Neural progenitor cell (in vitro differentiated cells): ENCODE data around the gene MAML3. TPM values are rescaled to one million over a fixed set of nuclear protein-coding genes. Genes with fewer than 3 reads are reported as not detected.

Experiments
- DNase-seq: peaks from one replicate; pipeline ENCODE4 v3.0.0-alpha.2; 2016; ENCODE audit warnings: low spot score
- H2AFZ ChIP-seq: fragments of 200-600 bp; sonication (generic); replicated peaks from 2 replicates; pipeline ENCODE4 v1.6.1; 2016; ENCODE audit warnings: antibody characterized with exemption
- H3F3A ChIP-seq: fragments of 200-600 bp; sonication (generic); 2 replicates; pipeline ENCODE4 v1.6.1; 2016; ENCODE audit warnings: antibody characterized with exemption, low read depth
- H3K27ac ChIP-seq: fragments of 200-600 bp; sonication (generic); 2 replicates; pipeline ENCODE4 v1.5.1; 2016; ENCODE audit warnings: mild to moderate bottlenecking
- H3K27me3 ChIP-seq: fragments of 200-600 bp; sonication (generic); 2 replicates; pipeline ENCODE4 v1.6.1; 2016; ENCODE audit warnings: mild to moderate bottlenecking, moderate library complexity
- H3K36me3 ChIP-seq: fragments of 200-600 bp; sonication (generic); 2 replicates; pipeline ENCODE4 v1.5.1; 2016
- H3K4me1 ChIP-seq: fragments of 200-600 bp; sonication (generic); 2 replicates; pipeline ENCODE4 v1.6.1; 2016; ENCODE audit warnings: mixed run types
- H3K4me2 ChIP-seq: fragments of 200-600 bp; sonication (generic); 2 replicates; pipeline ENCODE4 v1.6.1; 2016
- H3K4me3 ChIP-seq: fragments of 200-600 bp; sonication (generic); 2 replicates; pipeline ENCODE4 v1.5.1; 2016
- H3K79me2 ChIP-seq: fragments of 200-600 bp; sonication (generic); 2 replicates; pipeline ENCODE4 v1.6.1; 2016; ENCODE audit warnings: low read depth
- H3K9ac ChIP-seq: fragments of 200-600 bp; sonication (generic); 2 replicates; pipeline ENCODE4 v1.6.1; 2016
- H3K9me3 ChIP-seq: fragments of 200-600 bp; sonication (generic); 2 replicates; pipeline ENCODE4 v1.5.1; 2016; ENCODE audit warnings: low read depth
- H4K20me1 ChIP-seq: fragments of 200-600 bp; sonication (generic); 2 replicates; pipeline ENCODE4 v1.6.1; 2016; ENCODE audit warnings: low read depth
- H3K27ac Mint-ChIP-seq: 3 replicates; pipeline ENCODE4 v1.8.0; 2021; ENCODE audit warnings: mixed read lengths
- H3K27me3 Mint-ChIP-seq: 2 replicates; pipeline ENCODE4 v1.8.0; 2022; ENCODE audit warnings: low read depth, mild to moderate bottlenecking, inconsistent platforms, moderate library complexity, mixed read lengths; ENCODE audit not compliant: insufficient read depth
- H3K36me3 Mint-ChIP-seq: 3 replicates; pipeline ENCODE4 v1.8.0; 2021; ENCODE audit warnings: mixed read lengths
- H3K4me1 Mint-ChIP-seq: 3 replicates; pipeline ENCODE4 v1.8.0; 2021; ENCODE audit warnings: mixed read lengths
- H3K4me3 Mint-ChIP-seq: 3 replicates; pipeline ENCODE4 v1.8.0; 2021; ENCODE audit warnings: mild to moderate bottlenecking, moderate library complexity, mixed read lengths
- H3K9me3 Mint-ChIP-seq: 3 replicates; pipeline ENCODE4 v1.8.0; 2020; ENCODE audit warnings: mixed read lengths
- CTCF ChIP-seq: fragments of 200-600 bp; sonication (generic); IDR thresholded peaks from 2 replicates; pipeline ENCODE4 v1.5.1; 2017; ENCODE audit warnings: antibody characterized with exemption, mild to moderate bottlenecking
- EZH2 ChIP-seq: fragments of 200-600 bp; sonication (generic); IDR thresholded peaks from 2 replicates; pipeline ENCODE4 v1.6.1; 2017; ENCODE audit warnings: antibody characterized with exemption, mild to moderate bottlenecking, moderate library complexity
- EZH2phosphoT487 ChIP-seq: fragments of 200-600 bp; sonication (generic); IDR thresholded peaks from 2 replicates; pipeline ENCODE4 v1.6.1; 2017; ENCODE audit warnings: antibody characterized with exemption
- total RNA-seq: library from RNA; depleted of rRNA; stranded (reverse); fragments of >200 nt; gene quantifications from 2 replicates; pipeline ENCODE4 v1.2.3, GENCODE V29; 2015; ENCODE audit warnings: low replicate concordance

MAML3 gene
- total RNA-seq, 1 donor from 2014 or later: 14.4 TPM

DNA sequence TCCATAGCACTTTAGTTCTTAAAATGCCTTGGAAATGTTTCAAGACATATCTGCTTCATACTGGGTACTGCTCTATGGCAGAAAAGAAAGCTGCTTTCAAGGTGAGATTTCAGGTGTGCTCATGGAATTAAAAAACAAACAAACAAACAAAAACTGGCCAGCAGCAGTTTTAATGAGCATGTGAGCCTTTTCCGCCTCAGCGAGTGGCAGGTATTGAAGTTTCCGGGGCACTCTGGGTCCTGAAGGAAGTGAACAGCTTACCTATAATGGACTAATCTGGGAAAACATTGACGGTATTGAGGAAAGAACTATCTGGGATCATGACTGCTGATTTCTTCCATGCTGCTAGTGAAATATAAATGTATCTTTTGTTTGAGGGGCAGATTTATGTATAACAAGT is 194.6 kb downstream of the MAML3 start:
- Histone ChIP-seq H4K20me1 (no peaks in the 10 kb centered on the region), H3K9ac (no peak overlapping the region), H3K9me3 (no peaks in the 10 kb centered on the region), H3K79me2 (no peaks in the 10 kb centered on the region), H3K27ac (no peak overlapping the region), H3F3A (peaks cover 10% of the 10 kb centered on the region), H3K4me3 (no peak overlapping the region), H2AFZ (no peak overlapping the region), H3K27me3 (no peaks in the 10 kb centered on the region), H3K4me2 (no peak overlapping the region), H3K36me3 (no peaks in the 10 kb centered on the region), H3K4me1 (peaks cover 34% of the 10 kb centered on the region)
- Mint-ChIP-seq H3K4me1 (peaks cover 23% of the 10 kb centered on the region), H3K27me3 (peaks cover under 1% of the 10 kb centered on the region), H3K27ac (no peak overlapping the region), H3K9me3 (no peaks in the 10 kb centered on the region), H3K4me3 (no peak overlapping the region), H3K36me3 (no peaks in the 10 kb centered on the region)
- TF ChIP-seq CTCF: no peak
- no peak for TF ChIP-seq EZH2
- no peak for TF ChIP-seq EZH2phosphoT487
- DNase-seq: no peak

- TF ChIP-seq EZH2 (no peak), EZH2phosphoT487 (no peak), CTCF (no peak)
- Histone ChIP-seq H3K27ac (no peak overlapping the region), H3K27me3 (no peaks in the 10 kb centered on the region), H4K20me1 (no peaks in the 10 kb centered on the region), H3K9me3 (no peaks in the 10 kb centered on the region), H3K4me1 (peaks cover 34% of the 10 kb centered on the region), H3K79me2 (no peaks in the 10 kb centered on the region), H3K4me3 (no peak overlapping the region), H2AFZ (no peak overlapping the region), H3F3A (peaks cover 10% of the 10 kb centered on the region), H3K4me2 (no peak overlapping the region), H3K9ac (no peak overlapping the region), H3K36me3 (no peaks in the 10 kb centered on the region)
- H3K36me3 Mint-ChIP-seq: no peaks in the 10 kb centered on the region
- H3K27ac Mint-ChIP-seq: no peak overlapping the region
- no peaks in the 10 kb centered on the region for H3K9me3 Mint-ChIP-seq
- H3K4me3 Mint-ChIP-seq: no peak overlapping the region
- peaks cover 2% of the 10 kb centered on the region for H3K27me3 Mint-ChIP-seq
- no peak for DNase-seq
- H3K4me1 Mint-ChIP-seq: peaks cover 21% of the 10 kb centered on the region
These were observed 195.3 kb downstream of the MAML3 start for GRCh38 chr4:139958739-139959098.

GRCh38 chr4:139957986-139958738 is 195.8 kb downstream of the MAML3 start:
- no peak for TF ChIP-seq CTCF
- TF ChIP-seq EZH2phosphoT487: no peak
- no peak for TF ChIP-seq EZH2
- H3K27ac Mint-ChIP-seq: no peak overlapping the region

More at GRCh38 chr4:139957986-139958738, 195.8 kb downstream of the MAML3 start:
- Histone ChIP-seq H3K36me3 (no peaks in the 10 kb centered on the region), H3K4me1 (peaks cover 34% of the 10 kb centered on the region), H3F3A (peaks cover 10% of the 10 kb centered on the region), H3K9me3 (no peaks in the 10 kb centered on the region), H2AFZ (no peak overlapping the region), H3K79me2 (no peaks in the 10 kb centered on the region), H3K27me3 (no peaks in the 10 kb centered on the region), H3K27ac (no peak overlapping the region), H3K9ac (no peak overlapping the region), H3K4me2 (no peak overlapping the region), H3K4me3 (no peak overlapping the region), H4K20me1 (no peaks in the 10 kb centered on the region)
- DNase-seq: no peak
- Mint-ChIP-seq H3K4me3 (no peak overlapping the region), H3K4me1 (peaks cover 21% of the 10 kb centered on the region), H3K36me3 (no peaks in the 10 kb centered on the region), H3K27me3 (peaks cover 2% of the 10 kb centered on the region), H3K9me3 (no peaks in the 10 kb centered on the region)
